ENCODE results near the gene THBS1.

- TF ChIP-seq EP300 (IDR thresholded peaks at IDR 0.05; ENCODE audit: borderline replicate concordance) (no peak), CEBPB (IDR thresholded peaks at IDR 0.05) (no peak), TEAD4 (IDR thresholded peaks at IDR 0.05) (no peak), MAX (IDR thresholded peaks at IDR 0.05) (no peak), ZBTB7A (IDR thresholded peaks at IDR 0.05; ENCODE audit: low read depth) (no peak), EGR1 (IDR thresholded peaks at IDR 0.05) (no peak), TAF1 (IDR thresholded peaks at IDR 0.05; ENCODE audit: low read depth) (no peak), REST (IDR thresholded peaks at IDR 0.05; ENCODE audit: low read depth) (no peak), RAD21 (IDR thresholded peaks at IDR 0.05; ENCODE audit: low read depth) (no peak)
Measured at GRCh38 chr15:39629906-39630305, 49.0 kb downstream of the THBS1 start.

Measured in Ishikawa (cell line).